ENCODE measurements around the gene ANTXR1. TPM values are rescaled to one million over a fixed set of nuclear protein-coding genes. Genes with fewer than 3 reads are reported as not detected.

ANTXR1 gene
- total and polyA plus RNA-seq, 2 donors (not counting 3 experiments of a cell fraction or from before 2014, with no cell fraction given): 4.2 to 17.3 TPM

DNA sequence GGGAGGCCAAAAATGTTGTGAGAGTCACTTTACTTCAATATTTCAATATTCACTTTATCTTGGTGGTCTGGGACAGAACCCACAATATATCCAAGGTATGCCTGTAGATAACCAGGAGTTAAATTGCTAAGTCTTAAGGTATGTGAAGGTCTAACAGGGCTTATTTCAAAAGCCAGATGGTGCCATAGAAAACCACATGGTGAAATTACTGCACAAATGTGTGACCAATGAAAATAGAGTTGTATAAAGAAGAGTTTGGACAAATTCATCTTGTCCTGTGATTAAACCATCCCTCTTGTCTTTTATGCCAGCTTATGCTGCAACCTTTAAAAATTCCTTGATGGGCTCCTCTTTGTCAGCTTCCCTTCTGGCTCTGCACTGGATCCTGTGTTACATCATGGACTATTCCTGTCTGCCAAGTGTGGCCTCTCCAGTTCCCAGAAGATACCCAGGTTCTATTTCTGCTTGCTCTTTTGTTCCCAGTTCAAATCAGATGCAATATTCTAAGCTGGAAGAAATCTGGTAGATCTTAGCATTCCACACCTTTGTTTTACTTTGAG lies 46.8 kb downstream of the ANTXR1 start:
- no peak overlapping the region for H2AFZ ChIP-seq (ENCODE audit: low read depth, low read length)
- no peak overlapping the region for H3K9ac ChIP-seq (replicated peaks; ENCODE audit: extremely low read depth, insufficient read depth, low read length)
- H3K79me2 ChIP-seq (ENCODE audit: control insufficient read depth, insufficient read depth, low read length): no peaks in the 10 kb centered on the region
- TF ChIP-seq GATA2 (IDR thresholded peaks at IDR 0.05; ENCODE audit: insufficient read depth, insufficient read length, low read depth, low read length) (no peak), FOS (IDR thresholded peaks at IDR 0.05; ENCODE audit: borderline replicate concordance, insufficient read depth, low read length) (no peak), POLR2AphosphoS5 (IDR thresholded peaks at IDR 0.05; ENCODE audit: insufficient read depth, low read depth, low read length) (no peak), MYC (IDR thresholded peaks at IDR 0.05; ENCODE audit: low read depth, low read length) (no peak), EZH2 (IDR thresholded peaks at IDR 0.05; ENCODE audit: borderline replicate concordance, low read depth, low read length, severe bottlenecking) (no peak), POLR2A (IDR thresholded peaks at IDR 0.05; ENCODE audit: low read depth, low read length) (no peak), JUN (IDR thresholded peaks at IDR 0.05; ENCODE audit: borderline replicate concordance, insufficient read depth, insufficient read length, low read depth) (no peak)
- TF ChIP-seq, protein P1, sequence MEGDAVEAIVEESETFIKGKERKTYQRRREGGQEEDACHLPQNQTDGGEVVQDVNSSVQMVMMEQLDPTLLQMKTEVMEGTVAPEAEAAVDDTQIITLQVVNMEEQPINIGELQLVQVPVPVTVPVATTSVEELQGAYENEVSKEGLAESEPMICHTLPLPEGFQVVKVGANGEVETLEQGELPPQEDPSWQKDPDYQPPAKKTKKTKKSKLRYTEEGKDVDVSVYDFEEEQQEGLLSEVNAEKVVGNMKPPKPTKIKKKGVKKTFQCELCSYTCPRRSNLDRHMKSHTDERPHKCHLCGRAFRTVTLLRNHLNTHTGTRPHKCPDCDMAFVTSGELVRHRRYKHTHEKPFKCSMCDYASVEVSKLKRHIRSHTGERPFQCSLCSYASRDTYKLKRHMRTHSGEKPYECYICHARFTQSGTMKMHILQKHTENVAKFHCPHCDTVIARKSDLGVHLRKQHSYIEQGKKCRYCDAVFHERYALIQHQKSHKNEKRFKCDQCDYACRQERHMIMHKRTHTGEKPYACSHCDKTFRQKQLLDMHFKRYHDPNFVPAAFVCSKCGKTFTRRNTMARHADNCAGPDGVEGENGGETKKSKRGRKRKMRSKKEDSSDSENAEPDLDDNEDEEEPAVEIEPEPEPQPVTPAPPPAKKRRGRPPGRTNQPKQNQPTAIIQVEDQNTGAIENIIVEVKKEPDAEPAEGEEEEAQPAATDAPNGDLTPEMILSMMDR (IDR thresholded peaks at IDR 0.05; ENCODE audit: extremely low read depth in 1 of 2, insufficient read depth in 1 of 2, low read depth in 1 of 2, low read length in 2 of 2): no peak
- TF ChIP-seq, protein P2, sequence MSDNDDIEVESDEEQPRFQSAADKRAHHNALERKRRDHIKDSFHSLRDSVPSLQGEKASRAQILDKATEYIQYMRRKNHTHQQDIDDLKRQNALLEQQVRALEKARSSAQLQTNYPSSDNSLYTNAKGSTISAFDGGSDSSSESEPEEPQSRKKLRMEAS (IDR thresholded peaks at IDR 0.05; ENCODE audit: insufficient read depth, insufficient read length): no peak
- intact Hi-C loops (cut with micrococcal nuclease) (no loop called here), dilution Hi-C loops (cut with MboI; ENCODE audit: extremely low pct_ligation_motif_present, low sequenced_read_pairs) (no loop called here)
- H4K20me1 ChIP-seq (replicated peaks; ENCODE audit: control insufficient read depth, extremely low read depth, insufficient read depth, low read length): no peaks in the 10 kb centered on the region
- DNase-seq (ENCODE audit: low read depth, low spot score) (no peak), FAIRE-seq (no peak)
- peaks cover 18% of the 10 kb centered on the region for H3K4me1 ChIP-seq (ENCODE audit: control insufficient read depth, extremely low read depth, insufficient read depth, low read length)
- no peaks in the 10 kb centered on the region for H3K9me3 ChIP-seq (replicated peaks; ENCODE audit: control insufficient read depth, insufficient read depth, low read length)
- no TSS peak for BruUV-seq (replicated peaks)
- H3K36me3 ChIP-seq (ENCODE audit: control insufficient read depth in 2 of 2, extremely low read depth in 1 of 2, insufficient read depth in 2 of 2, low read length in 2 of 2): no peaks in the 10 kb centered on the region
- no peaks in the 10 kb centered on the region for H3K9me1 ChIP-seq (replicated peaks; ENCODE audit: control insufficient read depth, extremely low read depth, insufficient read depth, low read length)
- H3K27me3 ChIP-seq (ENCODE audit: control insufficient read depth in 2 of 2, insufficient read depth in 2 of 2, low read length in 2 of 2): no peaks in the 10 kb centered on the region
- H3K4me3 ChIP-seq (replicated peaks in 1 of 3; ENCODE audit: insufficient read depth in 1 of 3, low read depth in 1 of 3, low read length in 3 of 3): no peak overlapping the region
- ChIA-PET POLR2A (no interaction called here), CTCF (interaction anchor here (2.5 kb wide), 2 partner anchors 9 to 22 kb away, joined by 12 to 13 read pairs; no protein-coding TSS in a partner anchor)
- no peak overlapping the region for H3K4me2 ChIP-seq (ENCODE audit: insufficient read depth, low read length)
- H3K27ac ChIP-seq (ENCODE audit: insufficient read depth, low read depth, low read length): no peak overlapping the region
